ENCODE measurements around the gene SDCCAG8.

The SDCCAG8 gene

GRCh38 chr1:243396876-243397275 lies 141.0 kb downstream of the SDCCAG8 start:
- Histone ChIP-seq H3K36me3 (ENCODE audit: control insufficient read depth, insufficient read depth, low read length) (no peaks in the 10 kb centered on the region), H3K9me3 (ENCODE audit: control insufficient read depth, insufficient read depth, low read length) (no peaks in the 10 kb centered on the region), H3K4me3 (ENCODE audit: low read length) (no peak overlapping the region), H3K4me1 (ENCODE audit: control insufficient read depth, insufficient read depth, low read length) (no peaks in the 10 kb centered on the region), H3K27me3 (ENCODE audit: control insufficient read depth, insufficient read depth, low read length) (no peaks in the 10 kb centered on the region), H3K27ac (ENCODE audit: low read length) (no peak overlapping the region)
- no peak for DNase-seq (ENCODE audit: low read depth, low spot score)
- WGBS (ENCODE audit: insufficient coverage, insufficient read length) = no CpG with 5 or more reads among the region's 5 CpGs

- H3K27ac ChIP-seq (ENCODE audit: low read length) = no peak overlapping the region
Measured at GRCh38 chr1:243397613-243398321, 141.9 kb downstream of the SDCCAG8 start.

GRCh38 chr1:243399561-243400155 lies 143.8 kb downstream of the SDCCAG8 start:
- no peaks in the 10 kb centered on the region for H3K4me1 ChIP-seq (ENCODE audit: control insufficient read depth, insufficient read depth, low read length)
- no peak overlapping the region for H3K4me3 ChIP-seq (ENCODE audit: low read length)
- no CpG with 5 or more reads among the region's 15 CpGs for WGBS (ENCODE audit: insufficient coverage, insufficient read length)
- H3K27ac ChIP-seq (ENCODE audit: low read length) = no peak overlapping the region
- DNase-seq (ENCODE audit: low read depth, low spot score) = no peak
- H3K9me3 ChIP-seq (ENCODE audit: control insufficient read depth, insufficient read depth, low read length) = no peaks in the 10 kb centered on the region
- H3K36me3 ChIP-seq (ENCODE audit: control insufficient read depth, insufficient read depth, low read length) = no peaks in the 10 kb centered on the region
- H3K27me3 ChIP-seq (ENCODE audit: control insufficient read depth, insufficient read depth, low read length) = no peaks in the 10 kb centered on the region

More at GRCh38 chr1:243397613-243398321, 141.9 kb downstream of the SDCCAG8 start:
- no peak for DNase-seq (ENCODE audit: low read depth, low spot score)
- Histone ChIP-seq H3K4me3 (ENCODE audit: low read length) (no peak overlapping the region), H3K27me3 (ENCODE audit: control insufficient read depth, insufficient read depth, low read length) (no peaks in the 10 kb centered on the region), H3K4me1 (ENCODE audit: control insufficient read depth, insufficient read depth, low read length) (no peaks in the 10 kb centered on the region), H3K36me3 (ENCODE audit: control insufficient read depth, insufficient read depth, low read length) (no peaks in the 10 kb centered on the region), H3K9me3 (ENCODE audit: control insufficient read depth, insufficient read depth, low read length) (no peaks in the 10 kb centered on the region)
- no CpG with 5 or more reads among the region's 7 CpGs for WGBS (ENCODE audit: insufficient coverage, insufficient read length)

DNA sequence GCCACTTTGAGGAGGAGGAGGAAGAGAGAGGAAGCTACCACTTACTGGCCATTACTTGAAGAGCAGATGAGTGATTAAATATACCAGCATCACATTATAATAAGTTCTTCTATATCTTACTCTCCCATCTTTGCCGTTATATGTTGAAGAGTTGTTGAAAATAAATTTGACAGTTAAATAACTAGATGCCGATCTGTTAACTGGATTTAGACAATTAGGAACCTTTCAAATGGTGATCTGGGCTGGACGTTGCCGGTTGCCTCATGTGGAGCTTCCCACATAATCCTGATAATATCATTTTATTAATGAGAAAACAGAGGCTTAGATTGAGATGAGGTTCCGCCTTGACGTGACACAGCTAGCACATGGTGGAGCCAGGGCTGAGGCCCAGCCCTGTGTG lies 147.0 kb downstream of the SDCCAG8 start:
- Histone ChIP-seq H3K4me3 (ENCODE audit: low read length) (no peak overlapping the region), H3K9me3 (ENCODE audit: control insufficient read depth, insufficient read depth, low read length) (no peaks in the 10 kb centered on the region), H3K4me1 (ENCODE audit: control insufficient read depth, insufficient read depth, low read length) (0 out of 2 replicates have a peak, but pooled peaks cover 1% of the 10 kb centered on the region), H3K27ac (ENCODE audit: low read length) (no peak overlapping the region), H3K27me3 (ENCODE audit: control insufficient read depth, insufficient read depth, low read length) (no peaks in the 10 kb centered on the region), H3K36me3 (ENCODE audit: control insufficient read depth, insufficient read depth, low read length) (no peaks in the 10 kb centered on the region)
- WGBS (ENCODE audit: insufficient coverage, insufficient read length) = no CpG with 5 or more reads among the region's 6 CpGs
- no peak for DNase-seq (ENCODE audit: low read depth, low spot score)

DNA sequence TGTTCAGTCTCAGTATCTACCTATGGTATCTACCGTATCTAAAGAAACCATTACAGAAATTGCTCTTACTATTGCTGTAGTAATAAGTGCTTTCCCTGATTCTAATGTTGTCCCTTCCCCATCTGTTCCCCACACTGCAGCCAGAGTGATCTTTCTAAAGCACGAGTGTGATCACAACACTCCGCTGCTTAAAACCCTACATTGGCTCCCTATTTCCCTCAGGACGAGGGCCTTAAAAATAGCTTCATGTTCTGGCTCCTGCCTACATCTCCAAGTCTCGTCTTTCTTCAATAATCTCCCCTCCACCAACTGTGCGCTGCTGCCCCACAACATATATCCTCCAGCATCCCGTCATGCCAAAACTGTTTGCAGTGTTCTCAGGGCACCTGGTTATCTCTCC lies 150.6 kb downstream of the SDCCAG8 start:
- H3K4me3 ChIP-seq (ENCODE audit: low read length) = no peak overlapping the region
- DNase-seq (ENCODE audit: low read depth, low spot score) = no peak
- H3K9me3 ChIP-seq (ENCODE audit: control insufficient read depth, insufficient read depth, low read length) = no peaks in the 10 kb centered on the region
- WGBS (ENCODE audit: insufficient coverage, insufficient read length) = no CpG with 5 or more reads among the region's 7 CpGs
- 0 out of 2 replicates have a peak, but pooled peaks cover 1% of the 10 kb centered on the region for H3K4me1 ChIP-seq (ENCODE audit: control insufficient read depth, insufficient read depth, low read length)
- H3K36me3 ChIP-seq (ENCODE audit: control insufficient read depth, insufficient read depth, low read length) = no peaks in the 10 kb centered on the region
- H3K27ac ChIP-seq (ENCODE audit: low read length) = no peak overlapping the region
- H3K27me3 ChIP-seq (ENCODE audit: control insufficient read depth, insufficient read depth, low read length) = no peaks in the 10 kb centered on the region

GRCh38 chr1:243407284-243408018 lies 151.6 kb downstream of the SDCCAG8 start:
- Histone ChIP-seq H3K36me3 (ENCODE audit: control insufficient read depth, insufficient read depth, low read length) (no peaks in the 10 kb centered on the region), H3K4me1 (ENCODE audit: control insufficient read depth, insufficient read depth, low read length) (0 out of 2 replicates have a peak, but pooled peaks cover 1% of the 10 kb centered on the region), H3K27me3 (ENCODE audit: control insufficient read depth, insufficient read depth, low read length) (no peaks in the 10 kb centered on the region), H3K4me3 (ENCODE audit: low read length) (no peak overlapping the region), H3K9me3 (ENCODE audit: control insufficient read depth, insufficient read depth, low read length) (no peaks in the 10 kb centered on the region), H3K27ac (ENCODE audit: low read length) (no peak overlapping the region)
- WGBS (ENCODE audit: insufficient coverage, insufficient read length) = 100% methylated on average over 1 of the region's 3 CpGs
- no peak for DNase-seq (ENCODE audit: low read depth, low spot score)

- Histone ChIP-seq H3K9me3 (ENCODE audit: control insufficient read depth, insufficient read depth, low read length) (no peaks in the 10 kb centered on the region), H3K4me3 (ENCODE audit: low read length) (no peak overlapping the region), H3K4me1 (ENCODE audit: control insufficient read depth, insufficient read depth, low read length) (0 out of 2 replicates have a peak, but pooled peaks cover 1% of the 10 kb centered on the region), H3K27ac (ENCODE audit: low read length) (no peak overlapping the region), H3K36me3 (ENCODE audit: control insufficient read depth, insufficient read depth, low read length) (no peaks in the 10 kb centered on the region), H3K27me3 (ENCODE audit: control insufficient read depth, insufficient read depth, low read length) (no peaks in the 10 kb centered on the region)
- no peak for DNase-seq (ENCODE audit: low read depth, low spot score)
Measured at GRCh38 chr1:243408479-243408878, 152.6 kb downstream of the SDCCAG8 start.

DNA sequence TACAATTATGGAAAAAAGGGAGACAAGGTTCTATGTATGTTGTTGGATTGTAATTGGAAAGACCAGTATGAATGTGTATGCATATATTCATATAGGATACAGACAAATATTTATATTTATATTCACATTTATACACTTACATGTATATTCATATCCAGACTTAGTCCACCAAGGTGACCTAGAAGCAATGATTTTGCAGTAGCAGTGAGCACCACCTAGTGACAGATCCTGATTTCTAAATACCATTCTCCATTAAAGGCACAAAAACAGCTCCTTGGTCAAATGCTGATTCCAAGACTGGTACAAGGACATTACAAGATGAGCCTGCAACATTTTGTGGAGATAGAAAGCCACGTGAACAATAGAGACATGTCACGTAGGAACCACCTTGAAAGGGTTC lies 153.4 kb downstream of the SDCCAG8 start:
- WGBS (ENCODE audit: insufficient coverage, insufficient read length) = no CpG with 5 or more reads among the region's 2 CpGs
- DNase-seq (ENCODE audit: low read depth, low spot score) = no peak
- H3K9me3 ChIP-seq (ENCODE audit: control insufficient read depth, insufficient read depth, low read length) = no peaks in the 10 kb centered on the region

DNA sequence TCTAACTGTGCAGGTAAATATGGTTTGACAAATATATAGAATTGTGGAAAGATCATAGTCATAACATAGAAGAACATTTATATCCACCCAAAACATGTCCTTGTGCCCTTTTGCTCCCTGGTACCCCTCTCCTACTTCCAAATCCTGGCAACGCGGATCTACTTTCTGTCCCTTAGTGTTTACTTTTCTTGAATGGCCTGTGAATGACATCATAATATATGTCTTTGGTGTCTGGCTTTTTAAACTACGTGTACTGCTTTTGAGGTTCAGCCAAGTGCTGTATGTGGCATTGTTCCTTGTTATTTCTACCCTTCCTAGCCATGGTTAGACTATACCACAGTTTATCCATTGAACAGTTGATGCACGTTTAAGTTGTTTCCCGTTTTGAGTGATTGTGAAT lies 155.6 kb downstream of the SDCCAG8 start:
- Histone ChIP-seq H3K27me3 (ENCODE audit: control insufficient read depth, insufficient read depth, low read length) (no peaks in the 10 kb centered on the region), H3K4me3 (ENCODE audit: low read length) (no peak overlapping the region), H3K9me3 (ENCODE audit: control insufficient read depth, insufficient read depth, low read length) (no peaks in the 10 kb centered on the region), H3K4me1 (ENCODE audit: control insufficient read depth, insufficient read depth, low read length) (peaks cover under 1% of the 10 kb centered on the region; the same call in 1 of the 2 replicates), H3K27ac (ENCODE audit: low read length) (no peak overlapping the region), H3K36me3 (ENCODE audit: control insufficient read depth, insufficient read depth, low read length) (no peaks in the 10 kb centered on the region)
- DNase-seq (ENCODE audit: low read depth, low spot score) = no peak
- no CpG with 5 or more reads among the region's 5 CpGs for WGBS (ENCODE audit: insufficient coverage, insufficient read length)

More for the DNA sequence above, 153.4 kb downstream of the SDCCAG8 start:
- Histone ChIP-seq H3K36me3 (ENCODE audit: control insufficient read depth, insufficient read depth, low read length) (no peaks in the 10 kb centered on the region), H3K27me3 (ENCODE audit: control insufficient read depth, insufficient read depth, low read length) (no peaks in the 10 kb centered on the region), H3K27ac (ENCODE audit: low read length) (no peak overlapping the region), H3K4me1 (ENCODE audit: control insufficient read depth, insufficient read depth, low read length) (peaks cover 1% of the 10 kb centered on the region; the same call in 1 of the 2 replicates), H3K4me3 (ENCODE audit: low read length) (no peak overlapping the region)

DNA sequence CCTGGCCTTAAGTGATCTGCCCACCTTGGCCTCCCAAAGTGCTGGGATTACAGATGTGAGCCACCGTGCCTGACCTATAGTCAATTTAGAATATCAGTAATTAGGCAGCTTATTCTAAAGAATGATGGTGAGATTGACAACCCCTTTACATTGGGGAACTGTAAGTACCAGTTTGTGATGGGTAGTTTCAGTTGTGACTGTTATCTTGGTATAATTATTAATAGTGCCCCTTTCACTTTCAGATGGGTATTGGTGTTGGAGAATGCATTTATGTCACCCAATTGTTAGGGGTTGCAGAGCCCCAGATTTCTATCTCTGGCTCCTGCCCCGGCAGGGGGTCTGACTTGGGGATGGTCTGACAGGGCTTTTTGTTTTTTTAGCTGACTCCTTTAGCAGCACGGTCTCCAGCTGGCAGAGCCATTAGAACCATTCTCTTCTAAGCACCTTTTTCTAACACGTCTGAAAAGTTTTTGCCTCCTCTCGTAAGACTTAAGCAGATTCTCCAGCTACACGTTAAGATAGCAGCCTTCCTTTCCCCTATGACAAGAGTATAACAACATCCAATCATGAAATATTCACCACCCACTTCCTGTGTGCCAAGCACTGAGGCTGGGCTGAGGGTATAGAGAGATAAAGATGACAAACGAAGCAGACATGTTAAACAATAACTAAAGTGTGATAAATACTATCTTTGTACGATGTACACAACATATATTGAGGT lies 157.8 kb downstream of the SDCCAG8 start:
- Histone ChIP-seq H3K27me3 (ENCODE audit: control insufficient read depth, insufficient read depth, low read length) (no peaks in the 10 kb centered on the region), H3K27ac (ENCODE audit: low read length) (no peak overlapping the region), H3K9me3 (ENCODE audit: control insufficient read depth, insufficient read depth, low read length) (no peaks in the 10 kb centered on the region), H3K36me3 (ENCODE audit: control insufficient read depth, insufficient read depth, low read length) (no peaks in the 10 kb centered on the region), H3K4me3 (ENCODE audit: low read length) (no peak overlapping the region), H3K4me1 (ENCODE audit: control insufficient read depth, insufficient read depth, low read length) (no peaks in the 10 kb centered on the region; the same call in 1 of the 2 replicates)
- no CpG with 5 or more reads among the region's 8 CpGs for WGBS (ENCODE audit: insufficient coverage, insufficient read length)
- no peak for DNase-seq (ENCODE audit: low read depth, low spot score)
